Measurements from ENCODE around the gene ZAR1L. TPM values are rescaled to one million over a fixed set of nuclear protein-coding genes. Genes with fewer than 3 reads are reported as not detected.

Gene ZAR1L
- polyA plus RNA-seq, 1 donor (not counting 4 experiments of a cell fraction or from before 2014, with no cell fraction given) = not detected

DNA sequence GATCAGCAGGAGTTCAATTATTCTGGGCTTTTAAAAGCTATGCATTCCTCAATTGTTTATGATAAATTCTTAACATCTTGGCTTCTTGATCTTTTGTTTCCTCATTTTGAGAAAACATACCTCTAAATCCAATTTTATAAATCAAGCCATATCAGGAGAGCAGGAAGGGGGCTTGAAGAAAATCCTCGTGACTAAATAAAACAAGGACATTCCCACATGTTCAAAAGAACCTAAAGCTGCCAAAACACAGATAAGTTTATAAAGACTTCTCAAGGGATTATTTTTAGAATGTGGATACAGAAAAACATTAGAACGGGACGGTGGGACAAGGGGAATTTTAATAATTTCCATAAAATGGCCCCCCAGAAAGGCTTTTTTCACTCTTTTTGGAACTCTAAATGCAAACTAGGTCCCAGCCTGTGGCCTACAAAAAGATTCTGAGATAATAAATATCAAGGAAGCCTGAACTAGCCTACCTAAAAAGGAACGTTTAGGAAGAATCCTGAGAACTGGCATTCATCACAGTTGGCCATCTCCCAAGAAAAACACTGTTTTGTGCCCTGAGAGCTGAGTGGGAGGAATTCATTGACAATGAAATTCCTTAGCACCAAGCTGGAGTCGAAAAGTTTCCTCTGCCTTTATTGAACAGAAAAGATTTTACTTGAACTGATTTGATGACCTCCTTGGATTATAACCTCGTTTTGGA is 30.1 kb downstream of the ZAR1L start:
- H3K4me2 ChIP-seq (ENCODE audit: control insufficient read depth, extremely low read depth, insufficient read depth, low read depth, low read length) = no peak overlapping the region
- no peaks in the 10 kb centered on the region for H3K79me2 ChIP-seq (ENCODE audit: control insufficient read depth, insufficient read depth, low read length)
- no peak for DNase-seq (ENCODE audit: low read depth, low spot score)
- no peaks in the 10 kb centered on the region for H3K9me3 ChIP-seq (ENCODE audit: control insufficient read depth, low read depth, low read length)
- H3K27ac ChIP-seq (ENCODE audit: control insufficient read depth, insufficient read depth, low read length) = no peak overlapping the region
- FAIRE-seq = no peak
- H2AFZ ChIP-seq (ENCODE audit: control insufficient read depth, low read length) = no peak overlapping the region
- dilution Hi-C loops (cut with MboI; ENCODE audit: extremely low pct_ligation_motif_present, low sequenced_read_pairs) = no loop called here
- peaks cover 5% of the 10 kb centered on the region for H3K4me1 ChIP-seq (ENCODE audit: control insufficient read depth, extremely low read depth, insufficient read depth, low read length)
- H3K36me3 ChIP-seq (ENCODE audit: control insufficient read depth in 2 of 2, extremely low read depth in 1 of 2, insufficient read depth in 2 of 2, low read length in 2 of 2) = no peaks in the 10 kb centered on the region
- TF ChIP-seq, protein P1, sequence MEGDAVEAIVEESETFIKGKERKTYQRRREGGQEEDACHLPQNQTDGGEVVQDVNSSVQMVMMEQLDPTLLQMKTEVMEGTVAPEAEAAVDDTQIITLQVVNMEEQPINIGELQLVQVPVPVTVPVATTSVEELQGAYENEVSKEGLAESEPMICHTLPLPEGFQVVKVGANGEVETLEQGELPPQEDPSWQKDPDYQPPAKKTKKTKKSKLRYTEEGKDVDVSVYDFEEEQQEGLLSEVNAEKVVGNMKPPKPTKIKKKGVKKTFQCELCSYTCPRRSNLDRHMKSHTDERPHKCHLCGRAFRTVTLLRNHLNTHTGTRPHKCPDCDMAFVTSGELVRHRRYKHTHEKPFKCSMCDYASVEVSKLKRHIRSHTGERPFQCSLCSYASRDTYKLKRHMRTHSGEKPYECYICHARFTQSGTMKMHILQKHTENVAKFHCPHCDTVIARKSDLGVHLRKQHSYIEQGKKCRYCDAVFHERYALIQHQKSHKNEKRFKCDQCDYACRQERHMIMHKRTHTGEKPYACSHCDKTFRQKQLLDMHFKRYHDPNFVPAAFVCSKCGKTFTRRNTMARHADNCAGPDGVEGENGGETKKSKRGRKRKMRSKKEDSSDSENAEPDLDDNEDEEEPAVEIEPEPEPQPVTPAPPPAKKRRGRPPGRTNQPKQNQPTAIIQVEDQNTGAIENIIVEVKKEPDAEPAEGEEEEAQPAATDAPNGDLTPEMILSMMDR (optimal IDR thresholded peaks at IDR 0.05 in 1 of 3, IDR thresholded peaks at IDR 0.05 in 1 of 3, conservative IDR thresholded peaks at IDR 0.05 in 1 of 3; ENCODE audit: extremely low read depth in 1 of 3, insufficient read depth in 2 of 3, low read length in 3 of 3) = no peak
- no peak for TF ChIP-seq EZH2 (IDR thresholded peaks at IDR 0.05; ENCODE audit: low read length)
- H3K4me3 ChIP-seq (ENCODE audit: control insufficient read depth in 2 of 3, extremely low read depth in 1 of 3, insufficient read depth in 2 of 3, low read depth in 1 of 3, low read length in 3 of 3) = no peak overlapping the region
- no peaks in the 10 kb centered on the region for H4K20me1 ChIP-seq (ENCODE audit: control insufficient read depth, extremely low read depth, insufficient read depth, low read length)
- H3K27me3 ChIP-seq (ENCODE audit: control insufficient read depth, extremely low read depth, insufficient read depth, low read length) = no peaks in the 10 kb centered on the region
- H3K9ac ChIP-seq (ENCODE audit: control insufficient read depth, extremely low read depth, insufficient read depth, low read length) = no peak overlapping the region
- H3K9me1 ChIP-seq (ENCODE audit: control insufficient read depth, extremely low read depth, insufficient read depth, low read length) = no peaks in the 10 kb centered on the region

DNA sequence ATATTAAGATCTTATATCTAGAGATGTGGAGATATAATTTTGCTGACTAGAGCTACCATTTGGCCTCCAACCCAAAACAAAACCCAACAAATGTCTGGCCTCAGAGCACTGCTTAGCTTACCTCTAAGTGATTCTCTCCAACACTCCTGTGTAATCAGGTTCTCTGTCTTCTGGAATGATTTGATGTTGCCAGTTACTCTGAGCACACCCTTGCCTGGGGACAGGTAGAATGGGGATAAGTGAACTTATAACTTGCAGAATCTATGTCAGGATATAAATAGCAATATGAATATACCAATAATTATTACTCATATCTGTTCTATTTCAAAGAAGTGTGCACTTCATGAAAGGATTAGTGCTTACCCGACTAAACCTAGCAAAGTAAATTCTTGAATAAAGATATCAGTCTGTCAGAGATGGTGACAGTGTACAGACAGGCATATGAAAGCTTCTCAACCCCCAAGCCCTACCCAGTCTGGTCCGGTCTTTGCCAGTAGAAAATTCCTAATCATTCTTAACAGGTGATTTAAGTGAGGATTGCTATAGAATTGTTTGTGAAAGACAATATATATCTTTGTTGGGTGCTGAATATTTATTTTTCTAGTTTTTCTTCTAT is 33.0 kb downstream of the ZAR1L start:
- no peak overlapping the region for H3K9ac ChIP-seq (ENCODE audit: control insufficient read depth, extremely low read depth, insufficient read depth, low read length)

More for the DNA sequence above, 33.0 kb downstream of the ZAR1L start:
- no peaks in the 10 kb centered on the region for H3K36me3 ChIP-seq (ENCODE audit: control insufficient read depth in 2 of 2, extremely low read depth in 1 of 2, insufficient read depth in 2 of 2, low read length in 2 of 2)
- TF ChIP-seq, protein P1 (optimal IDR thresholded peaks at IDR 0.05 in 1 of 3, IDR thresholded peaks at IDR 0.05 in 1 of 3, conservative IDR thresholded peaks at IDR 0.05 in 1 of 3; ENCODE audit: extremely low read depth in 1 of 3, insufficient read depth in 2 of 3, low read length in 3 of 3) = no peak
- no peak for TF ChIP-seq EZH2 (IDR thresholded peaks at IDR 0.05; ENCODE audit: low read length)
- no peaks in the 10 kb centered on the region for H3K9me1 ChIP-seq (ENCODE audit: control insufficient read depth, extremely low read depth, insufficient read depth, low read length)
- H3K9me3 ChIP-seq (ENCODE audit: control insufficient read depth, low read depth, low read length) = no peaks in the 10 kb centered on the region
- no peaks in the 10 kb centered on the region for H4K20me1 ChIP-seq (ENCODE audit: control insufficient read depth, extremely low read depth, insufficient read depth, low read length)
- H3K4me3 ChIP-seq (ENCODE audit: control insufficient read depth in 2 of 3, extremely low read depth in 1 of 3, insufficient read depth in 2 of 3, low read depth in 1 of 3, low read length in 3 of 3) = no peak overlapping the region
- dilution Hi-C loops (cut with MboI; ENCODE audit: extremely low pct_ligation_motif_present, low sequenced_read_pairs) = no loop called here
- DNase-seq (ENCODE audit: low read depth, low spot score) = no peak
- H3K79me2 ChIP-seq (ENCODE audit: control insufficient read depth, insufficient read depth, low read length) = no peaks in the 10 kb centered on the region
- no peak overlapping the region for H2AFZ ChIP-seq (ENCODE audit: control insufficient read depth, low read length)
- H3K4me1 ChIP-seq (ENCODE audit: control insufficient read depth, extremely low read depth, insufficient read depth, low read length) = peaks cover 5% of the 10 kb centered on the region
- no peaks in the 10 kb centered on the region for H3K27me3 ChIP-seq (ENCODE audit: control insufficient read depth, extremely low read depth, insufficient read depth, low read length)
- FAIRE-seq = no peak
- H3K4me2 ChIP-seq (ENCODE audit: control insufficient read depth, extremely low read depth, insufficient read depth, low read depth, low read length) = no peak overlapping the region
- H3K27ac ChIP-seq (ENCODE audit: control insufficient read depth, insufficient read depth, low read length) = no peak overlapping the region
